ENCODE data around the gene NOS1AP.
"Not testable (repeated sequence)": the region's sequence is repeated elsewhere in the genome, so short reads cannot be mapped to it uniquely, and the experiment has no call there.

Gene NOS1AP

GRCh38 chr1:162197615-162198421 is 128.3 kb downstream of the NOS1AP start:
- DNase-seq: no peak

- DNase-seq: no peak
Observed at GRCh38 chr1:162200096-162200847, 130.8 kb downstream of the NOS1AP start.

- DNase-seq: not testable (repeated sequence)
Observed at GRCh38 chr1:162201062-162201461, 131.6 kb downstream of the NOS1AP start.

GRCh38 chr1:162204129-162204822 is 134.8 kb downstream of the NOS1AP start:
- DNase-seq: no peak

GRCh38 chr1:162204823-162205155 is 135.3 kb downstream of the NOS1AP start:
- no peak for DNase-seq

GRCh38 chr1:162206300-162206699 is 136.8 kb downstream of the NOS1AP start:
- no peak for DNase-seq

GRCh38 chr1:162206749-162207635 is 137.5 kb downstream of the NOS1AP start:
- no peak for DNase-seq

- DNase-seq: no peak
Observed at GRCh38 chr1:162207862-162208261, 138.4 kb downstream of the NOS1AP start.

GRCh38 chr1:162210196-162210595 is 140.7 kb downstream of the NOS1AP start:
- no peak for DNase-seq

GRCh38 chr1:162212713-162213112 is 143.2 kb downstream of the NOS1AP start:
- DNase-seq: no peak

GRCh38 chr1:162213281-162213912 is 143.9 kb downstream of the NOS1AP start:
- no peak for DNase-seq

GRCh38 chr1:162214202-162214601 is 144.7 kb downstream of the NOS1AP start:
- DNase-seq: no peak

GRCh38 chr1:162215902-162216301 is 146.4 kb downstream of the NOS1AP start:
- DNase-seq: no peak

- DNase-seq: no peak
Observed at GRCh38 chr1:162216604-162217003, 147.1 kb downstream of the NOS1AP start.

- DNase-seq: no peak
Observed at GRCh38 chr1:162217706-162218105, 148.2 kb downstream of the NOS1AP start.

GRCh38 chr1:162218546-162218945 is 149.1 kb downstream of the NOS1AP start:
- DNase-seq: no peak

GRCh38 chr1:162218975-162219374 is 149.5 kb downstream of the NOS1AP start:
- no peak for DNase-seq

- no peak for DNase-seq
Observed at GRCh38 chr1:162219461-162219860, 150.0 kb downstream of the NOS1AP start.

- no peak for DNase-seq
Observed at GRCh38 chr1:162220009-162220539, 150.6 kb downstream of the NOS1AP start.

GRCh38 chr1:162222014-162222413 is 152.5 kb downstream of the NOS1AP start:
- DNase-seq: no peak

- DNase-seq: no peak
Observed at GRCh38 chr1:162222730-162223129, 153.2 kb downstream of the NOS1AP start.

GRCh38 chr1:162223488-162223887 is 154.0 kb downstream of the NOS1AP start:
- DNase-seq: no peak
